ENCODE results near the gene SCAPER. TPM values are rescaled to one million over a fixed set of nuclear protein-coding genes. Genes with fewer than 3 reads are reported as not detected.

The SCAPER gene
- total RNA-seq, 1 experiment from 2014 or later: 14.7 TPM

- BruUV-seq (replicated peaks): no TSS peak
- TF ChIP-seq CTCF (IDR thresholded peaks at IDR 0.05 in 2 of 3, conservative IDR thresholded peaks at IDR 0.05 in 1 of 3; ENCODE audit: borderline replicate concordance in 1 of 3, insufficient read depth in 1 of 3, low read depth in 2 of 3, low read length in 2 of 3): no peak
- no peak for TF ChIP-seq ZBTB33 (IDR thresholded peaks at IDR 0.05; ENCODE audit: extremely low read depth, insufficient replicate concordance, low read length)
- TF ChIP-seq JUND (IDR thresholded peaks at IDR 0.05): no peak
- TF ChIP-seq POLR2AphosphoS5 (IDR thresholded peaks at IDR 0.05; ENCODE audit: low read depth, low read length): no peak
- TF ChIP-seq CBX3 (IDR thresholded peaks at IDR 0.05; ENCODE audit: low read depth): no peak
- TF ChIP-seq CEBPB (IDR thresholded peaks at IDR 0.05; ENCODE audit: low read depth): no peak
- TF ChIP-seq EGR1 (IDR thresholded peaks at IDR 0.05; ENCODE audit: low read depth): no peak
- TF ChIP-seq EZH2phosphoT487 (IDR thresholded peaks at IDR 0.05; ENCODE audit: borderline replicate concordance): no peak
- no peak for TF ChIP-seq ZNF274 (IDR thresholded peaks at IDR 0.05; ENCODE audit: low read depth, low read length)
- TF ChIP-seq EZH2 (IDR thresholded peaks at IDR 0.05): no peak
- no peak for TF ChIP-seq SIN3A (IDR thresholded peaks at IDR 0.05; ENCODE audit: low read depth)
- no peak for TF ChIP-seq FOSL1 (IDR thresholded peaks at IDR 0.05; ENCODE audit: low read depth)
- no peak for TF ChIP-seq RAD21 (IDR thresholded peaks at IDR 0.05; ENCODE audit: low read depth)
- TF ChIP-seq, protein P1, sequence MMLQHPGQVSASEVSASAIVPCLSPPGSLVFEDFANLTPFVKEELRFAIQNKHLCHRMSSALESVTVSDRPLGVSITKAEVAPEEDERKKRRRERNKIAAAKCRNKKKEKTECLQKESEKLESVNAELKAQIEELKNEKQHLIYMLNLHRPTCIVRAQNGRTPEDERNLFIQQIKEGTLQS (IDR thresholded peaks at IDR 0.05): no peak
- no peak overlapping the region for H2AFZ ChIP-seq (ENCODE audit: low read depth, low read length, poor library complexity, severe bottlenecking)
- H4K20me1 ChIP-seq (ENCODE audit: insufficient read depth): no peaks in the 10 kb centered on the region
- H3K27me3 ChIP-seq (ENCODE audit: insufficient read depth, low read length): no peaks in the 10 kb centered on the region
- no peak overlapping the region for H3K4me3 ChIP-seq (replicated peaks in 1 of 2; ENCODE audit: low read depth in 1 of 2, low read length in 2 of 2)
- no peak overlapping the region for H3K27ac ChIP-seq (ENCODE audit: low read depth, low read length)
- H3K4me1 ChIP-seq (ENCODE audit: control insufficient read depth in 1 of 2, insufficient read depth in 2 of 2, low read length in 2 of 2): no peaks in the 10 kb centered on the region
- POLR2A ChIA-PET: no interaction called here
- no peak for DNase-seq (ENCODE audit: low read depth, low spot score)
- no peak for ATAC-seq
- no peaks in the 10 kb centered on the region for H3K36me3 ChIP-seq (ENCODE audit: control insufficient read depth in 1 of 2, insufficient read depth in 2 of 2, low read length in 2 of 2)
- no peaks in the 10 kb centered on the region for H3K79me2 ChIP-seq (ENCODE audit: insufficient read depth, low read length)
- H3K9me2 ChIP-seq (ENCODE audit: insufficient read depth): no peaks in the 10 kb centered on the region
- H3K9me3 ChIP-seq (ENCODE audit: control insufficient read depth in 1 of 2, insufficient read depth in 1 of 2, low read depth in 1 of 2, low read length in 2 of 2): no peaks in the 10 kb centered on the region
- H3K9ac ChIP-seq (ENCODE audit: low read length): no peak overlapping the region
- CTCF ChIA-PET: no interaction called here
- RAD21 ChIA-PET (ENCODE audit: low non-redundant PET in 1 of 2, low total read pairs in 2 of 2, uncharacterized antibody in 2 of 2, unreplicated experiment in 2 of 2): no interaction called here
- intact Hi-C loops (cut with micrococcal nuclease): no loop called here
- no peak overlapping the region for H3K4me2 ChIP-seq (ENCODE audit: low read length)
These were observed 81.2 kb downstream of the SCAPER start for GRCh38 chr15:76823890-76824289.

Measured in HCT116 (cell line).